Liver (tissue), 9 donors: ENCODE results near the gene ACSBG1. TPM values are rescaled to one million over a fixed set of nuclear protein-coding genes. Genes with fewer than 3 reads are reported as not detected.

Source experiments
- DNase-seq: peaks from one replicate; pipeline ENCODE4 v3.0.0-alpha.2; 2017; ENCODE audit warnings: low spot score
- H3K27ac ChIP-seq, 2 donors: one replicate each; pipeline ENCODE4 v1.7.0; 2013; ENCODE audit warnings: inconsistent platforms in 2 of 2, low read length in 2 of 2, control low read depth in 1 of 2, low read depth in 1 of 2, mild to moderate bottlenecking in 1 of 2
- H3K27me3 ChIP-seq, 4 donors: one replicate each; pipeline versions ENCODE4 v1.6.1 to v1.7.0; 2013; ENCODE audit warnings: low read length in 3 of 4, inconsistent platforms in 1 of 4, mild to moderate bottlenecking in 1 of 4, moderate library complexity in 1 of 4; ENCODE audit not compliant: control insufficient read depth in 4 of 4, insufficient read depth in 4 of 4
- H3K36me3 ChIP-seq, 4 donors: one replicate each; pipeline versions ENCODE4 v1.6.1 to v1.7.0; 2013; ENCODE audit warnings: low read length in 3 of 4, mild to moderate bottlenecking in 3 of 4, low read depth in 1 of 4, moderate library complexity in 1 of 4; ENCODE audit not compliant: control insufficient read depth in 4 of 4, insufficient read depth in 3 of 4
- H3K4me1 ChIP-seq, 4 donors: one replicate each; pipeline versions ENCODE4 v1.6.1 to v1.7.0; 2013; ENCODE audit warnings: low read length in 3 of 4, mild to moderate bottlenecking in 3 of 4, moderate library complexity in 1 of 4; ENCODE audit not compliant: control insufficient read depth in 4 of 4, insufficient read depth in 4 of 4
- H3K4me3 ChIP-seq, 3 donors: one replicate each; pipeline versions ENCODE4 v1.6.1 to v1.7.0; 2013; ENCODE audit warnings: low read length in 3 of 3, control low read depth in 1 of 3, low read depth in 1 of 3, mild to moderate bottlenecking in 1 of 3
- H3K9ac ChIP-seq, 2 donors: one replicate each; pipeline ENCODE4 v1.7.0; 2013; ENCODE audit warnings: low read length in 2 of 2, mild to moderate bottlenecking in 2 of 2, moderate library complexity in 2 of 2, control low read depth in 1 of 2, low read depth in 1 of 2
- H3K9me3 ChIP-seq, 4 donors: one replicate each; pipeline versions ENCODE4 v1.6.1 to v1.7.0; 2013; ENCODE audit warnings: low read length in 3 of 4; ENCODE audit not compliant: control insufficient read depth in 4 of 4
- CTCF ChIP-seq: fragments of 150-350 bp; IDR thresholded peaks from 2 replicates; pipeline ENCODE4 v1.5.1; 2017; ENCODE audit warnings: improper control_type of control experiment, low read depth, low read length; ENCODE audit not compliant: missing input control
- FOXA1 ChIP-seq: IDR thresholded peaks from 2 replicates; pipeline ENCODE4 v1.6.1; 2016; ENCODE audit warnings: antibody characterized with exemption
- FOXA2 ChIP-seq: IDR thresholded peaks from 2 replicates; pipeline ENCODE4 v1.6.1; 2016; ENCODE audit warnings: antibody characterized with exemption
- GABPA ChIP-seq, 2 donors: IDR thresholded peaks in 1 of 2; conservative IDR thresholded peaks in 1 of 2; 2 replicates each; pipeline ENCODE4 v1.6.1; 2016; ENCODE audit warnings: antibody characterized with exemption in 2 of 2, mild to moderate bottlenecking in 1 of 2, moderate library complexity in 1 of 2
- HNF4A ChIP-seq, 2 donors: conservative IDR thresholded peaks; 2 replicates each; pipeline ENCODE4 v1.6.1; 2016; ENCODE audit warnings: antibody characterized with exemption in 2 of 2, mild to moderate bottlenecking in 2 of 2
- HNF4G ChIP-seq: IDR thresholded peaks from 2 replicates; pipeline ENCODE4 v1.6.1; 2016; ENCODE audit warnings: antibody characterized with exemption
- JUND ChIP-seq, 2 donors: IDR thresholded peaks; 2 replicates each; pipeline ENCODE4 v1.6.1; 2016; ENCODE audit warnings: antibody characterized with exemption in 2 of 2
- NR2F2 ChIP-seq: IDR thresholded peaks from 2 replicates; pipeline ENCODE4 v1.6.1; 2016; ENCODE audit warnings: antibody characterized with exemption
- RAD21 ChIP-seq, 2 donors: IDR thresholded peaks; 2 replicates each; pipeline ENCODE4 v1.6.1; 2016; ENCODE audit warnings: antibody characterized with exemption in 2 of 2, mild to moderate bottlenecking in 2 of 2
- REST ChIP-seq: IDR thresholded peaks from 2 replicates; pipeline ENCODE4 v1.6.1; 2016; ENCODE audit warnings: antibody characterized with exemption, mild to moderate bottlenecking
- SP1 ChIP-seq: IDR thresholded peaks from 2 replicates; pipeline ENCODE4 v1.6.1; 2018; ENCODE audit warnings: antibody characterized with exemption, mild to moderate bottlenecking
- TAF1 ChIP-seq: conservative IDR thresholded peaks from 2 replicates; pipeline ENCODE4 v1.6.1; 2016; ENCODE audit warnings: antibody characterized with exemption, mild to moderate bottlenecking
- WGBS: extraction: QIAGEN DNeasy Blood & Tissue Kit; methylation state at CpG from one replicate; pipeline ENCODE4 v1.1.7; 2013; 5-methylcytosine and 5-hydroxymethylcytosine counted together
- polyA plus RNA-seq, 2 donors: library from polyadenylated mRNA; stranded (reverse) in 1 of 2; unstranded in 1 of 2; fragments of 200-250 nt in 1 of 2; fragments of >200 nt in 1 of 2; fragmentation: Nextera tagmentation in 1 of 2; extraction: Ambion mirVana in 1 of 2; gene quantifications; one replicate each; pipeline versions ENCODE4 v1.2.1 to v1.2.3, GENCODE V29; 2013 to 2015
- total RNA-seq, 2 donors: library from RNA; depleted of rRNA; stranded (reverse); fragments of >200 nt; gene quantifications; one replicate each; pipeline ENCODE4 v1.2.3, GENCODE V29; 2014
- TF ChIP-seq, protein P1 (sequence below): IDR thresholded peaks from 2 replicates; pipeline ENCODE4 v1.6.1; 2016; ENCODE audit warnings: antibody characterized with exemption
- TF ChIP-seq, protein P2 (sequence below): IDR thresholded peaks from 2 replicates; pipeline ENCODE4 v1.6.1; 2016; ENCODE audit warnings: antibody characterized with exemption
- donor health status: healthy.
- donor health status: healthy.
- donor health status: healthy.
- donor health status: healthy.
- donor health status: healthy.

ACSBG1 gene
- total and polyA plus RNA-seq, 4 donors: under 0.01 to 3.8 (median 0.15) TPM

DNA sequence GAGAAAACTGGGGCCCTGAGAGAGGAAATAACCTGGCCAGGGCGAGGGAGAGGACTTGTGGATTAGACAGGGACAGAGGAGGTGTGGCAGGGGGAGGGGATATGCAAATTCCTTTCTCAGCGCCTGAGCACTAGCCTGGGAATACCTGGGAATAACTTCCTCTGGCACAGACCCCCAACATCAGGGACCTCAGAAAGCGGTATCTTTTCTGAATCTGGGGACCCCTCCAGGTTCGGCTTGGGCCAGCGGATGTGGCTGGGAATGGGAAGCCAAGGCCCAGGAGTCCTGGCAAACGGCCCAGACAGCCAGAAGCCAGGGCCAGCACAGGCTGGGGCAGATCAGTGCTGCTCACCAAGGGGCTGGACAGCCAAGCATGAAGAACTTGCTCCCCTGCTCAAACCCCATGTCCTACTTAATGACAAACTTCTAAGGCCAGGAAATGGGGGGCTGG is 9.2 kb upstream of the ACSBG1 start:
- H3K36me3 ChIP-seq: no peaks in the 10 kb centered on the region
- H3K9me3 ChIP-seq: no peaks in the 10 kb centered on the region
- H3K27ac ChIP-seq: no peak overlapping the region
- no peak overlapping the region for H3K4me3 ChIP-seq
- no peaks in the 10 kb centered on the region for H3K27me3 ChIP-seq
- H3K4me1 ChIP-seq: no peaks in the 10 kb centered on the region
- H3K9ac ChIP-seq: no peak overlapping the region
- 61% methylated on average over 6 of the region's 6 CpGs for WGBS
- TF ChIP-seq FOXA2: no peak
- TF ChIP-seq REST: no peak
- TF ChIP-seq GABPA (IDR thresholded peaks at IDR 0.05 in 1 of 2, conservative IDR thresholded peaks at IDR 0.05 in 1 of 2): no peak
- peak; percentile 52 for DNase-seq

DNA sequence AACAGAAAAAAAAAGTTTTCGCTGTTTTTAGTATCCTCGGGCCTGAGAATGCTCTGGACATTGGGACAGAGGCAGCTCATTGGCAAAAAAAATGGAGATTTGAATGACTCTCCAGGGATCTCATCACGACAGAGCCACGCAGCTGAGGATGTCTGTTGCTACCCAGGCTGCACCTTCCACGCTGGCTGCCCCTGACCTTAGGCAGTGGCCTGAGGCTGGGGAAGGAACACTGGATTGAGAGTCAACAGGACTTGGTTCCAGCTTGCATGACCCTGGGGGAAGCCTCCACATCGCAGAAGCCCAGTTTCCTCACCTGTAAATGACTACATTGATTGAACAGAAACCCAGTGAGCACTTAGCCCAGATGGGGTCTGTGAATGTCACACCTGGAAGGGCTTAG is 8.7 kb upstream of the ACSBG1 start:
- no peak for DNase-seq
- Histone ChIP-seq H3K4me3 (no peak overlapping the region), H3K9ac (no peak overlapping the region), H3K27me3 (no peaks in the 10 kb centered on the region), H3K4me1 (no peaks in the 10 kb centered on the region), H3K36me3 (no peaks in the 10 kb centered on the region), H3K27ac (no peak overlapping the region), H3K9me3 (no peaks in the 10 kb centered on the region)
- WGBS: 94% methylated on average over 6 of the region's 6 CpGs
- TF ChIP-seq JUND (IDR thresholded peaks at IDR 0.05) (no peak), TAF1 (no peak), GABPA (IDR thresholded peaks at IDR 0.05 in 1 of 2, conservative IDR thresholded peaks at IDR 0.05 in 1 of 2) (no peak), HNF4A (conservative IDR thresholded peaks at IDR 0.05) (no peak), SP1 (no peak), NR2F2 (no peak)

- Histone ChIP-seq H3K4me3 (no peak overlapping the region), H3K9ac (no peak overlapping the region), H3K36me3 (no peaks in the 10 kb centered on the region), H3K27me3 (no peaks in the 10 kb centered on the region), H3K9me3 (no peaks in the 10 kb centered on the region), H3K4me1 (no peaks in the 10 kb centered on the region), H3K27ac (no peak overlapping the region)
- WGBS: 43% methylated on average over 5 of the region's 5 CpGs
- TF ChIP-seq HNF4A (conservative IDR thresholded peaks at IDR 0.05): peak; percentile 20 to 65
- no peak for TF ChIP-seq JUND (IDR thresholded peaks at IDR 0.05)
- TF ChIP-seq FOXA1: no peak
- TF ChIP-seq, protein P1, sequence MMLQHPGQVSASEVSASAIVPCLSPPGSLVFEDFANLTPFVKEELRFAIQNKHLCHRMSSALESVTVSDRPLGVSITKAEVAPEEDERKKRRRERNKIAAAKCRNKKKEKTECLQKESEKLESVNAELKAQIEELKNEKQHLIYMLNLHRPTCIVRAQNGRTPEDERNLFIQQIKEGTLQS: no peak
- TF ChIP-seq GABPA (IDR thresholded peaks at IDR 0.05 in 1 of 2, conservative IDR thresholded peaks at IDR 0.05 in 1 of 2): no peak
- no peak for TF ChIP-seq FOXA2
- TF ChIP-seq RAD21 (IDR thresholded peaks at IDR 0.05): peak; percentile 7 to 54
- TF ChIP-seq, protein P2, sequence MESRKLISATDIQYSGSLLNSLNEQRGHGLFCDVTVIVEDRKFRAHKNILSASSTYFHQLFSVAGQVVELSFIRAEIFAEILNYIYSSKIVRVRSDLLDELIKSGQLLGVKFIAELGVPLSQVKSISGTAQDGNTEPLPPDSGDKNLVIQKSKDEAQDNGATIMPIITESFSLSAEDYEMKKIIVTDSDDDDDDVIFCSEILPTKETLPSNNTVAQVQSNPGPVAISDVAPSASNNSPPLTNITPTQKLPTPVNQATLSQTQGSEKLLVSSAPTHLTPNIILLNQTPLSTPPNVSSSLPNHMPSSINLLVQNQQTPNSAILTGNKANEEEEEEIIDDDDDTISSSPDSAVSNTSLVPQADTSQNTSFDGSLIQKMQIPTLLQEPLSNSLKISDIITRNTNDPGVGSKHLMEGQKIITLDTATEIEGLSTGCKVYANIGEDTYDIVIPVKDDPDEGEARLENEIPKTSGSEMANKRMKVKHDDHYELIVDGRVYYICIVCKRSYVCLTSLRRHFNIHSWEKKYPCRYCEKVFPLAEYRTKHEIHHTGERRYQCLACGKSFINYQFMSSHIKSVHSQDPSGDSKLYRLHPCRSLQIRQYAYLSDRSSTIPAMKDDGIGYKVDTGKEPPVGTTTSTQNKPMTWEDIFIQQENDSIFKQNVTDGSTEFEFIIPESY: no peak
- TF ChIP-seq HNF4G: no peak
- peak; percentile 24 for TF ChIP-seq CTCF
- DNase-seq: peak; percentile 60
Measured at GRCh38 chr15:78242128-78242527, 7.8 kb upstream of the ACSBG1 start.
